Colonic mucosa (tissue), 4 donors: ENCODE results near the gene C19orf38. TPM values are rescaled to one million over a fixed set of nuclear protein-coding genes. Genes with fewer than 3 reads are reported as not detected.

Experiments used
- DNase-seq: peaks from one replicate; pipeline ENCODE4 v3.0.0-alpha.2; 2020
- H3K27ac ChIP-seq: fragments of 200-600 bp; one replicate; pipeline ENCODE4 v1.8.0; 2021
- H3K27me3 ChIP-seq: fragments of 200-600 bp; one replicate; pipeline ENCODE4 v1.8.0; 2021
- H3K36me3 ChIP-seq: fragments of 200-600 bp; one replicate; pipeline ENCODE4 v1.8.0; 2021
- H3K4me1 ChIP-seq: fragments of 200-600 bp; one replicate; pipeline ENCODE4 v1.8.0; 2021; ENCODE audit warnings: mild to moderate bottlenecking
- H3K4me3 ChIP-seq: fragments of 200-600 bp; one replicate; pipeline ENCODE4 v1.8.0; 2021
- H3K9ac ChIP-seq, 2 donors: one replicate each; pipeline ENCODE4 v1.7.0; 2013; ENCODE audit warnings: control low read depth in 2 of 2, low read depth in 2 of 2, low read length in 2 of 2
- H3K9me3 ChIP-seq: fragments of 200-600 bp; one replicate; pipeline ENCODE4 v1.8.0; 2021
- intact Hi-C: fragments of 100-400 bp; cut with DNase I; formaldehyde crosslinking; loops from one replicate; pipeline ENCODE4 v1.14.1; 2022
- microRNA-seq: library from miRNA; unstranded; fragments of <30 nt; microRNA quantifications from one replicate; pipeline ENCODE4, GENCODE V29; 2019
- total RNA-seq, 2 donors: library from RNA; stranded (reverse); fragmentation: NEBNext Ultra II Directional in 1 of 2; extraction: Animal tissue kit (Norgen Biotek cat#: 25700) in 1 of 2; gene quantifications; one replicate each; pipeline ENCODE4 v1.2.1, GENCODE V29; 2021
- TF ChIP-seq, protein P1 (sequence below): fragments of 200-600 bp; IDR thresholded peaks from one replicate; pipeline ENCODE4 v1.8.0; 2022; ENCODE audit warnings: antibody characterized with exemption, mild to moderate bottlenecking
- donor health status: healthy.
- donor health status: DM: no; HTN: no; CAD: no.
- donor health status: DM: no; HTN: no; CAD: no.

C19orf38 gene
- total RNA-seq, 2 donors from 2014 or later = 0.77 to 1.5 TPM

DNA sequence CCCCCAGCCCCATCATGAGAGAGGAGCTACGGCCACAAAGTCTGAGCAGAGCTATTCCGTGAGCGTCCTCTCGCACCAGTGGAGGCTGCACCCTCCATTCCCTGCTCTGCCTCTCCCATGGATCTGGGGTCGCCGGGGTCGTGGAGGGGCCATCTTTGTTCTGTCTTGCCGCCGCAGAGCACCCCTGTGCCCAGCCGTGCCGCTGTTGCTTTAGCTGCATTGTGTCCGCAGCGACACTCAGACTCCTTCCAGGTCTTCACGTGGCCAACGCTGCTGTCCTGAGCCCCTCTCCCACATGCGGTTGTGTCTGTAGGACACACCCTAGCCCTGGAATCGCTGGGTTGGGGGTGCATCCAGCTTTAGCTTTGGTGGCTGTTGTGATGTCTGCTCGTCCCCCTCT lies 64.4 kb downstream of the C19orf38 start:
- H3K27me3 ChIP-seq = no peaks in the 10 kb centered on the region
- no peak overlapping the region for H3K4me3 ChIP-seq
- no peak overlapping the region for H3K27ac ChIP-seq
- H3K4me1 ChIP-seq = no peaks in the 10 kb centered on the region
- TF ChIP-seq, protein P1, sequence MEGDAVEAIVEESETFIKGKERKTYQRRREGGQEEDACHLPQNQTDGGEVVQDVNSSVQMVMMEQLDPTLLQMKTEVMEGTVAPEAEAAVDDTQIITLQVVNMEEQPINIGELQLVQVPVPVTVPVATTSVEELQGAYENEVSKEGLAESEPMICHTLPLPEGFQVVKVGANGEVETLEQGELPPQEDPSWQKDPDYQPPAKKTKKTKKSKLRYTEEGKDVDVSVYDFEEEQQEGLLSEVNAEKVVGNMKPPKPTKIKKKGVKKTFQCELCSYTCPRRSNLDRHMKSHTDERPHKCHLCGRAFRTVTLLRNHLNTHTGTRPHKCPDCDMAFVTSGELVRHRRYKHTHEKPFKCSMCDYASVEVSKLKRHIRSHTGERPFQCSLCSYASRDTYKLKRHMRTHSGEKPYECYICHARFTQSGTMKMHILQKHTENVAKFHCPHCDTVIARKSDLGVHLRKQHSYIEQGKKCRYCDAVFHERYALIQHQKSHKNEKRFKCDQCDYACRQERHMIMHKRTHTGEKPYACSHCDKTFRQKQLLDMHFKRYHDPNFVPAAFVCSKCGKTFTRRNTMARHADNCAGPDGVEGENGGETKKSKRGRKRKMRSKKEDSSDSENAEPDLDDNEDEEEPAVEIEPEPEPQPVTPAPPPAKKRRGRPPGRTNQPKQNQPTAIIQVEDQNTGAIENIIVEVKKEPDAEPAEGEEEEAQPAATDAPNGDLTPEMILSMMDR = no peak
- DNase-seq = no peak
- H3K9ac ChIP-seq = no peak overlapping the region
- peaks cover 21% of the 10 kb centered on the region for H3K36me3 ChIP-seq
- intact Hi-C loops = no loop called here
- H3K9me3 ChIP-seq = no peaks in the 10 kb centered on the region

GRCh38 chr19:10913716-10914340 lies 65.6 kb downstream of the C19orf38 start:
- intact Hi-C loops = no loop called here
- no peak overlapping the region for H3K4me3 ChIP-seq
- TF ChIP-seq, protein P1 = no peak
- no peak overlapping the region for H3K9ac ChIP-seq
- peaks cover 12% of the 10 kb centered on the region for H3K36me3 ChIP-seq
- no peaks in the 10 kb centered on the region for H3K4me1 ChIP-seq
- no peak for DNase-seq
- H3K9me3 ChIP-seq = no peaks in the 10 kb centered on the region
- H3K27me3 ChIP-seq = no peaks in the 10 kb centered on the region
- H3K27ac ChIP-seq = no peak overlapping the region

DNA sequence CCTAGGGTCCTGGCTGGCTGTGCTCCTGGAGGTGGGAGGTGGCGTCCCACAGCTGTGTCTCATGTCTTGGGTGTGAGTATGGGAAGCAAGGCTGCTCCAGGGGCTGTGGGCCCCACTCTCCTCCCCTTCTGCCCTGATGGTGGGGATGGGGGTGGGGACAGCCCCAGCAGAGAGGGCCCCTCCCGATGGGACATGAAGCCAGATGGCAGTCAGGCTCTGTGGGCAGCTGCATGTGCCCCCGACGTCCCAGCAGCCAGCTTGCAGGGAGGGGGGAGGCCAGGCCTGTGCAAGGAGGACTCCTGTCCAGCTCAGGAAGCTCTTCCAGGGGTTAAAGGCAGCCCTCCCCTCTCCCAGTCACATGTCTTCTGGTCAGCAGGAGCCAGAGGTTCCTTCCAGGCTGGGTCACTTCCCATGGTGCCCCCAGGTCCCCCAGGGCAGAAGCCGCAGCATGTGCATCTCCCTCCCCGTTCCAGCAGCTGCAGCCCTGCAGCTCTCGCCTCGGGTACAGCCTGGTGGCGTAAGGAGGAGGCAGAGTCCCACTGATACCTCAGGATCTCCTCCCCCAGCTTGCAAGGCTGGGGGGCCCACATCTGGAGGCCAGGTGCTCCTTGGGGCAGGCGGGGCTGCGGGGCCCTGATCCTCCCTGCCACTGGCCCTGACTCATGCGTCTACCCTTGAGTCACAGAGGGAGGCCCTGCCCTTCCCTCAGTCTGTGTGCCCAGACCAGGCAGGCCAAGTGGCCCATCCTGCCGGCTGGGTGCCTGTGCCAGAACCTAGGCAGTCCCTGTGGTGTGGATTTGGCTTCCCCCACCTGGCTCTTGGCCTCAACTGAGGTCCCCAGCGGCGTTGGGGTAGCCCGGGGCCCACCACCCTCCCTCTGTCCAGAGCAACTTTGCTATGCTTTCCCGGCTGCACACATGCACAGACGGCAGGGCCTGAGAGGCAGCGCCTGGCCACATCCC lies 67.2 kb downstream of the C19orf38 start:
- H3K27me3 ChIP-seq = no peaks in the 10 kb centered on the region
- H3K4me1 ChIP-seq = no peaks in the 10 kb centered on the region
- intact Hi-C loops = no loop called here
- DNase-seq = no peak
- peaks cover 15% of the 10 kb centered on the region for H3K36me3 ChIP-seq
- no peak overlapping the region for H3K9ac ChIP-seq
- H3K27ac ChIP-seq = no peak overlapping the region
- TF ChIP-seq, protein P1 = no peak
- H3K4me3 ChIP-seq = no peak overlapping the region
- H3K9me3 ChIP-seq = no peaks in the 10 kb centered on the region

GRCh38 chr19:10916602-10917001 lies 68.4 kb downstream of the C19orf38 start:
- H3K9me3 ChIP-seq = no peaks in the 10 kb centered on the region
- no peak for DNase-seq

GRCh38 chr19:10918359-10918758 lies 70.1 kb downstream of the C19orf38 start:
- Histone ChIP-seq H3K4me1 (no peaks in the 10 kb centered on the region), H3K9me3 (no peaks in the 10 kb centered on the region), H3K9ac (no peak overlapping the region), H3K36me3 (peaks cover 5% of the 10 kb centered on the region), H3K27me3 (no peaks in the 10 kb centered on the region), H3K4me3 (no peak overlapping the region), H3K27ac (no peak overlapping the region)
- DNase-seq = no peak
- TF ChIP-seq, protein P1 = no peak
- intact Hi-C loops = no loop called here

More at GRCh38 chr19:10916602-10917001, 68.4 kb downstream of the C19orf38 start:
- H3K27ac ChIP-seq = no peak overlapping the region
- no peak overlapping the region for H3K4me3 ChIP-seq
- intact Hi-C loops = no loop called here
- H3K36me3 ChIP-seq = peaks cover 15% of the 10 kb centered on the region
- H3K9ac ChIP-seq = no peak overlapping the region
- H3K4me1 ChIP-seq = no peaks in the 10 kb centered on the region
- TF ChIP-seq, protein P1 = no peak
- H3K27me3 ChIP-seq = no peaks in the 10 kb centered on the region

Small RNAs within 50 kb of the gene (microRNA-seq; reads per million reads assigned to microRNA genes)
- gene MIR199A1 = 14.9 reads per million, percentile 24 among the genes with 10 or more reads in this experiment
- gene MIR6793 = 2.8 reads per million

Other genes with a start within 250 kb of the C19orf38 start
- gene SLC44A2, start 222.9 kb upstream of the C19orf38 start, total RNA-seq = 100 to 1,000 TPM in 1 of 2 donors, 10 to 100 TPM in 1; 87.1 to 137 TPM
- gene ILF3, start 194.1 kb upstream of the C19orf38 start, total RNA-seq = 100 to 1,000 TPM; 143 to 271 TPM
- gene QTRT1, start 147.0 kb upstream of the C19orf38 start, total RNA-seq = 10 to 100 TPM; 74.9 to 94.1 TPM
- gene DNM2, start 130.3 kb upstream of the C19orf38 start, total RNA-seq = 100 to 1,000 TPM; 450 to 461 TPM
- gene TMED1, start 12.2 kb upstream of the C19orf38 start, total RNA-seq = 10 to 100 TPM; 21.2 to 22.5 TPM
- gene CARM1, start 23.1 kb downstream of the C19orf38 start, total RNA-seq = 10 to 100 TPM; 53.3 to 75.9 TPM
- 10 to 100 TPM; 64.4 to 71.3 TPM for gene YIPF2, start 80.2 kb downstream of the C19orf38 start, total RNA-seq
- 10 to 100 TPM; 25.5 to 31.5 TPM for gene TIMM29, start 80.4 kb downstream of the C19orf38 start, total RNA-seq
- 100 to 1,000 TPM in 1 of 2 donors, 10 to 100 TPM in 1; 73.8 to 141 TPM for gene SMARCA4, start 112.6 kb downstream of the C19orf38 start, total RNA-seq
- 100 to 1,000 TPM in 1 of 2 donors, 10 to 100 TPM in 1; 65.0 to 190 TPM for gene LDLR, start 241.0 kb downstream of the C19orf38 start, total RNA-seq